DOHH2 (cell line): ENCODE measurements around the gene FMNL3.

Experiments
- H3F3A ChIP-seq: fragments of 200-600 bp; sonication (generic), shearing (Covaris generic); 2 replicates; pipeline ENCODE4 v1.6.0; 2016; ENCODE audit warnings: antibody characterized with exemption, mild to moderate bottlenecking; ENCODE audit not compliant: control insufficient read depth, insufficient read depth
- H3K27ac ChIP-seq: fragments of 200-600 bp; sonication (generic); 2 replicates; pipeline ENCODE4 v1.5.1; 2014; ENCODE audit warnings: low read depth, mild to moderate bottlenecking, low read length, moderate library complexity
- H3K27me3 ChIP-seq: fragments of 200-600 bp; sonication (generic); 2 replicates; pipeline ENCODE4 v1.6.1; 2014; ENCODE audit warnings: mild to moderate bottlenecking, low read length, mixed read lengths; ENCODE audit not compliant: control insufficient read depth
- H3K36me3 ChIP-seq: fragments of 200-600 bp; sonication (generic); 2 replicates; pipeline ENCODE4 v1.6.1; 2014; ENCODE audit warnings: mild to moderate bottlenecking, low read length, moderate library complexity, mixed read lengths; ENCODE audit not compliant: control insufficient read depth
- H3K4me1 ChIP-seq: fragments of 200-600 bp; sonication (generic); 2 replicates; pipeline ENCODE4 v1.6.1; 2014; ENCODE audit warnings: mild to moderate bottlenecking, low read length, mixed read lengths; ENCODE audit not compliant: control insufficient read depth
- H3K4me2 ChIP-seq: fragments of 200-600 bp; sonication (generic); 2 replicates; pipeline ENCODE4 v1.6.0; 2014; ENCODE audit warnings: mild to moderate bottlenecking, low read length, moderate library complexity
- H3K4me3 ChIP-seq: fragments of 200-600 bp; sonication (generic); 2 replicates; pipeline ENCODE4 v1.5.1; 2014; ENCODE audit warnings: mild to moderate bottlenecking, low read length, mixed read lengths
- H3K79me2 ChIP-seq: fragments of 200-600 bp; sonication (generic); 2 replicates; pipeline ENCODE4 v1.6.1; 2014; ENCODE audit warnings: mild to moderate bottlenecking, low read length, mixed read lengths; ENCODE audit not compliant: control insufficient read depth
- H3K9me2 ChIP-seq: fragments of 200-600 bp; sonication (generic); replicated peaks from 2 replicates; pipeline ENCODE4 v1.6.1; 2014; ENCODE audit warnings: mild to moderate bottlenecking, low read length, mixed read lengths; ENCODE audit not compliant: control insufficient read depth
- H3K9me3 ChIP-seq: fragments of 200-600 bp; sonication (generic); 2 replicates; pipeline ENCODE4 v1.6.1; 2014; ENCODE audit warnings: antibody characterized with exemption, low read length, mixed read lengths; ENCODE audit not compliant: control insufficient read depth, insufficient read depth
- H4K20me1 ChIP-seq: fragments of 200-600 bp; sonication (generic); 2 replicates; pipeline ENCODE4 v1.6.0; 2014; ENCODE audit warnings: low read depth, mild to moderate bottlenecking, antibody characterized with exemption, low read length, moderate library complexity; ENCODE audit not compliant: control insufficient read depth, insufficient read depth
- CTCF ChIP-seq: fragments of 200-600 bp; sonication (generic); IDR thresholded peaks from one replicate; pipeline ENCODE4 v1.5.1; 2014; ENCODE audit warnings: antibody characterized with exemption, mild to moderate bottlenecking, low read depth, low read length; ENCODE audit not compliant: poor library complexity, severe bottlenecking
- EZH2phosphoT487 ChIP-seq: fragments of 200-600 bp; sonication (generic); IDR thresholded peaks from 2 replicates; pipeline ENCODE4 v1.6.1; 2017; ENCODE audit warnings: borderline replicate concordance, mild to moderate bottlenecking, antibody characterized with exemption, low read length, moderate library complexity, mixed read lengths

FMNL3 gene

GRCh38 chr12:49662998-49663843, 44.0 kb downstream of the FMNL3 start:
- TF ChIP-seq EZH2phosphoT487 (no peak), CTCF (no peak)
- H3K4me2 ChIP-seq, result peak overlapping the region; percentile 89
- no peaks in the 10 kb centered on the region for H3K27me3 ChIP-seq
- peak overlapping the region; percentile 71 for H3K4me3 ChIP-seq
- no peaks in the 10 kb centered on the region for H4K20me1 ChIP-seq
- H3K27ac ChIP-seq, result peak overlapping the region; percentile 87
- no peaks in the 10 kb centered on the region; the same call in 1 of the 2 replicates for H3K9me2 ChIP-seq
- peaks cover 18% of the 10 kb centered on the region for H3K36me3 ChIP-seq
- peaks cover 63% of the 10 kb centered on the region for H3K4me1 ChIP-seq
- H3F3A ChIP-seq, result 0 out of 2 replicates have a peak, but pooled peaks cover 6% of the 10 kb centered on the region
- no peaks in the 10 kb centered on the region for H3K9me3 ChIP-seq
- peaks cover 5% of the 10 kb centered on the region for H3K79me2 ChIP-seq

GRCh38 chr12:49661746-49662145, 45.5 kb downstream of the FMNL3 start:
- peak overlapping the region; percentile 89 for H3K4me2 ChIP-seq
- peak overlapping the region; percentile 87 for H3K27ac ChIP-seq
- peaks cover 63% of the 10 kb centered on the region for H3K4me1 ChIP-seq
- no peaks in the 10 kb centered on the region for H4K20me1 ChIP-seq
- H3K36me3 ChIP-seq, result peaks cover 18% of the 10 kb centered on the region
- H3K9me2 ChIP-seq, result no peaks in the 10 kb centered on the region; the same call in 1 of the 2 replicates
- H3K9me3 ChIP-seq, result no peaks in the 10 kb centered on the region
- TF ChIP-seq EZH2phosphoT487 (no peak), CTCF (no peak)
- H3K4me3 ChIP-seq, result peak overlapping the region; percentile 71
- H3K27me3 ChIP-seq, result no peaks in the 10 kb centered on the region
- 0 out of 2 replicates have a peak, but pooled peaks cover 6% of the 10 kb centered on the region for H3F3A ChIP-seq
- peaks cover 5% of the 10 kb centered on the region for H3K79me2 ChIP-seq

- H4K20me1 ChIP-seq, result no peaks in the 10 kb centered on the region
- H3K9me2 ChIP-seq, result no peaks in the 10 kb centered on the region; the same call in 1 of the 2 replicates
- H3K4me3 ChIP-seq, result peak overlapping the region; percentile 71
- no peaks in the 10 kb centered on the region for H3K9me3 ChIP-seq
- H3F3A ChIP-seq, result 0 out of 2 replicates have a peak, but pooled peaks cover 6% of the 10 kb centered on the region
- peaks cover 18% of the 10 kb centered on the region for H3K36me3 ChIP-seq
- H3K4me1 ChIP-seq, result peaks cover 63% of the 10 kb centered on the region
- peak overlapping the region; percentile 89 for H3K4me2 ChIP-seq
- no peak overlapping the region for H3K27ac ChIP-seq
- peaks cover 5% of the 10 kb centered on the region for H3K79me2 ChIP-seq
- no peaks in the 10 kb centered on the region for H3K27me3 ChIP-seq
- TF ChIP-seq EZH2phosphoT487 (no peak), CTCF (no peak)
These were observed 46.0 kb downstream of the FMNL3 start for GRCh38 chr12:49661191-49661590.
